Right renal cortex interstitium (tissue), 3 donors: ENCODE data around the gene NAA40. TPM values are rescaled to one million over a fixed set of nuclear protein-coding genes. Genes with fewer than 3 reads are reported as not detected.

Source experiments
- DNase-seq, 3 donors: peaks; one replicate each; pipeline ENCODE4 v3.0.0-alpha.2; 2013; ENCODE audit warnings: low read depth in 3 of 3, low spot score in 2 of 3
- polyA plus RNA-seq, 3 donors: library from polyadenylated mRNA; unstranded; fragments of 120-200 nt; gene quantifications; one replicate each; pipeline ENCODE4 v1.2.1, GENCODE V29; 2013; ENCODE audit not compliant: insufficient read length in 3 of 3

NAA40 gene
- polyA plus RNA-seq, 3 donors: 26.5 to 32.0 (median 30.2) TPM

GRCh38 chr11:64006398-64006797 lies 67.6 kb downstream of the NAA40 start:
- DNase-seq: no peak

Other genes starting within 250 kb of the NAA40 start
- 10 to 100 TPM; 41.0 to 41.8 (median 41.7) TPM for gene ZFTA, start 170.2 kb upstream of the NAA40 start, polyA plus RNA-seq
- gene SPINDOC, start 125.5 kb upstream of the NAA40 start, polyA plus RNA-seq: 10 to 100 TPM; 21.7 to 26.8 (median 23.4) TPM
- gene MARK2, start 99.9 kb upstream of the NAA40 start, polyA plus RNA-seq: 10 to 100 TPM; 31.2 to 34.4 (median 33.5) TPM
- 10 to 100 TPM; 10.4 to 11.8 (median 11.4) TPM for gene RCOR2, start 21.8 kb upstream of the NAA40 start, polyA plus RNA-seq
- 100 to 1,000 TPM; 196 to 245 (median 218) TPM for gene COX8A, start 35.6 kb downstream of the NAA40 start, polyA plus RNA-seq
- 100 to 1,000 TPM in 1 of 3 donors, 10 to 100 TPM in 2; 96.8 to 103 (median 97.5) TPM for gene OTUB1, start 47.4 kb downstream of the NAA40 start, polyA plus RNA-seq
- gene FLRT1, start 96.9 kb downstream of the NAA40 start, polyA plus RNA-seq: 1 to 10 TPM; 2.6 to 2.8 (median 2.7) TPM
- 10 to 100 TPM; 18.5 to 19.8 (median 18.6) TPM for gene MACROD1, start 227.1 kb downstream of the NAA40 start, polyA plus RNA-seq
- gene STIP1, start 247.2 kb downstream of the NAA40 start, polyA plus RNA-seq: 100 to 1,000 TPM; 188 to 220 (median 209) TPM